ENCODE data around the gene TMEM178B. TPM values are rescaled to one million over a fixed set of nuclear protein-coding genes. Genes with fewer than 3 reads are reported as not detected.

Gene TMEM178B
- total RNA-seq, 1 donor, result 0.10 TPM

DNA sequence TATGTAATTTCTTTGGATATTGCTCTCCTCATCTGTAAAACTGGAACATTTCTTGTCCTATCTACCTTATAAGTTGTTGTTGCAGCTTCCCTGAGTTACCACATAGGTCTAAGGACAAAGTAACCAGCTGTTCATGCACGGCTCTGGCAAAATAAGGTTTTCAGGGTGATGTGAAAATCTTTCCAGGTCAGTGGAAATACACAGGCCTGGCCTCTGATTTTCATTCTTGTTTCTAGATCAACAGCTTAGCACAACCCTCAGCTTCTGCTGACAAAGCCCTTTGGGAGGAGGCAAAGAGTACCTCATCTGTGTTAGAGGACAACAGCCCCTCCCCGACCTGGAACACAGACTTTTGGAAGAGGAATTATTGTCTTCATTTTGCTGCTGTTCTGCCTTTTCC, 359.8 kb downstream of the TMEM178B start:
- no peaks in the 10 kb centered on the region for H3K27me3 ChIP-seq (ENCODE audit: insufficient read depth, low read length)
- H3K4me3 ChIP-seq (ENCODE audit: low read length), result no peak overlapping the region
- no peaks in the 10 kb centered on the region for H3K4me1 ChIP-seq (ENCODE audit: insufficient read depth, low read length)
- no peaks in the 10 kb centered on the region for H3K9me3 ChIP-seq (ENCODE audit: low read depth, low read length)

DNA sequence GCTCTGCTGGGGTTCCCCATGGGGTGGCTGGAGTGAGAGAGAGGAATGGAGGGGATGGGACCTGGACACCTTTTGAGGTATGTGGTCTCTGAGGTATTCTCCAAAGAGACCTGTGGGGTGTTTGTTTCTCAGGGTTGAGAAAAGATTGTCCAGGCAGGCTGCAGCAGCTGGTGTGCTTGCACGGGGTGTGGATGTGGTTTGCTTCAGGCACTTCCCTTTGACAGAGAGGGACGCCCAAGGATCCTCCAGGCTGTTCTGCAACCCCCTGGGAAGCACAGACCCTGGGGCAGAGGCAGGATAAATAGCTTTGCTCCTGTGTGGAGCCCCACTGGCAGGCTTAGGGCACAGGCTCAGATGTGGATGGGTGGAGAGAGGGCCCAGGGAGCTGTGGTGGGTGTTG, 362.3 kb downstream of the TMEM178B start:
- Histone ChIP-seq H3K9me3 (ENCODE audit: low read depth, low read length) (no peaks in the 10 kb centered on the region), H3K4me1 (ENCODE audit: insufficient read depth, low read length) (no peaks in the 10 kb centered on the region), H3K4me3 (ENCODE audit: low read length) (no peak overlapping the region), H3K27me3 (ENCODE audit: insufficient read depth, low read length) (no peaks in the 10 kb centered on the region)

DNA sequence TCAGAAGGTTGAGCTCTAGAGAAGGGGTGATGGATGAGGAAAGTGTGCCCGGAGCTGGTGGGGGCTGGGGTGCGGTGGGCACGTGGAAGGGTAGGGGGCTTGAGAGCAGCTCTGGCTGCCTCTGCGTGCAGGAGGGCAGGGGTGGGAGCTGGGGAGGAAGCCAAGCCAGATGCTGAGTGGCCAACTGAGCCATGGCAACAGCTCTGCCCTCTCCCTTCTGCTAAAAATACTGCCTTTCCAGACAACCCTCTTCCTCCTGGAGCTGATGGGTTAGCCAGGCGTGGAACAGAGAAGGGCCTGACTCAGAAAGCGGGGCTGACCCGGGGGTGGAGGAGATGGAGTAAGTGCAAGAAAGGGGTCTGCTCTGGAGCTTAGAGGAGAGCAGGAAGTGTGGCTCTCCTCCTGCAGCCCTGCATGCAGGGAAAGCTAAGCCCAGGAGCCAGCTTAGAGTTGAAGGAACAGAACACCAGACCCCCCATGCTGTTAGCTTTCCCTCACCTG, 362.8 kb downstream of the TMEM178B start:
- Histone ChIP-seq H3K9me3 (ENCODE audit: low read depth, low read length) (no peaks in the 10 kb centered on the region), H3K4me1 (ENCODE audit: insufficient read depth, low read length) (no peaks in the 10 kb centered on the region), H3K4me3 (ENCODE audit: low read length) (no peak overlapping the region), H3K27me3 (ENCODE audit: insufficient read depth, low read length) (no peaks in the 10 kb centered on the region)

DNA sequence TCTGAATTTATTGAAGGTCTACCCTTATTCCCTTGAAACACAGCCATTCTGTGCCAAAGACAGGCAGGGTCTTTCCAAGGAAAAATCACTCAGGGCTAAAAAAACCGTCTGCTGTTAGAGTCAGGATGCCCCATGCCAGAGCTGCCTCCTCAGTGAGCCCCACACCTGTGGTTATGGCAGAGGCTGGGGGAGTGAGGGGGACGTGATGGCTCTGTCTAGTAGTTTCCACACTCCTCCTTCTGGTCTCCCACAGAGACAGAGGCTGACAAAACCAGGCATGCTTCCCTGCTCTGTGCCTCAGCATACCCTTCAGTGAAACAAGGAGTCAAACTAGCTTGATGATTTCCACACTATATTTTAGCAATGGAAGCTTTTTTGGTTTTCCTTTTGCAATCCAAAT, 365.3 kb downstream of the TMEM178B start:
- no peak overlapping the region for H3K4me3 ChIP-seq (ENCODE audit: low read length)
- no peaks in the 10 kb centered on the region for H3K9me3 ChIP-seq (ENCODE audit: low read depth, low read length)
- H3K27me3 ChIP-seq (ENCODE audit: insufficient read depth, low read length), result no peaks in the 10 kb centered on the region
- H3K4me1 ChIP-seq (ENCODE audit: insufficient read depth, low read length), result no peaks in the 10 kb centered on the region

DNA sequence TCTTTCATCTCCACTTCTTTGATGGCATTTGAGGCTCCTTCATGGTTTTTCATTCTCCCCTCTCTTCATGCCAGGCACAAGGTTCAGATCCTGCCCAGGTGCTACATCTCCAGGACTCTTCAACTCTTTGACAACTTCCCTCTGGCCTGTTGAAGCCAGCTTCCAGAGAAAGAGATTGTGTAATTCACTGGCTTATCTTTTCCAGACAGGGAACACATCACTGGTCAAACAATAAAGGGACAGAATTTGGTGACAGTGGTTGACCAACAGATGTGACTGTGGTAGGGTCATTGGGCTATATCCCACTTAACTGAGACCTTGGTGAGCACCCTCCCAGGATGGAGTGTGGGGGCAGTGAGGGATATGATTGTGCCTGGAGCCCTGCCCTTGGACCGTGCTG, 365.9 kb downstream of the TMEM178B start:
- H3K27me3 ChIP-seq (ENCODE audit: insufficient read depth, low read length), result no peaks in the 10 kb centered on the region
- no peaks in the 10 kb centered on the region for H3K4me1 ChIP-seq (ENCODE audit: insufficient read depth, low read length)
- no peak overlapping the region for H3K4me3 ChIP-seq (ENCODE audit: low read length)
- no peaks in the 10 kb centered on the region for H3K9me3 ChIP-seq (ENCODE audit: low read depth, low read length)

DNA sequence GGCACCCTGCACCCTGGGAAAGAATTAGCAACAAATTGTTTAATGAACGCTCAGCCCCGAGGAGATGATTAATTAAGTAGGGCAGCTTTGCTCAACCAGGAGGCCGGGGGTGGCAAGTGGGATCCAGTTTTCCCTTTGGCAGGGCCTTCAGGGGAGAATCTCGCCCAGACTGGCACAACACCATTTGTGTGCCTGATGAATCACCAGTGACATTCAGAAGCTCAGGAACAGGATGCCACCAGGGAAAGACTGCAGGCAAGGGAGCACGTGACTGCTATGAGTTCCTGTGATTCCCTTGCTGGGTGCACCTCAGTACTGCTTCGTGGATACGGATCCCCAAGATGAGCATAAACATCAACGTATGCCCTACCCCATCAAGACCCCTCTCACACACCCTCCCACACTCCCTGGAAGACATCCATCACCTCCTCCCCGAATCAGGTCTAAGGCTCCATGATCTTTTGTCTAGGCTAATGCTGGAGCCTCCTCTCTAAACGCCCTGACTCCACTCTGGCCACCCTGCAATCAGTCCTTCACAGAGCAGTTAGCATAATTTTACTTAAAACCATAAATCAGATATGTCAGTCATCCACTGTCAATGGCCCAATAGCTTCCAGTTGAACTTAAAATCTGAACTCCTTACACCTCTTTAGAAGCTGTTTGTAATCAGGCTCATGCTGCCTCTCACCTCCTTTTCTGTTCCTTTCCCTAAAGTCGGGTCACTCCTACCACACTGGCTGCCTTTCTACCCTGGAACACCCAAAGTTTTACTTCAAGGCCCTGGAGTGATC, 368.2 kb downstream of the TMEM178B start:
- Histone ChIP-seq H3K9me3 (ENCODE audit: low read depth, low read length) (no peaks in the 10 kb centered on the region), H3K4me1 (ENCODE audit: insufficient read depth, low read length) (no peaks in the 10 kb centered on the region)

DNA sequence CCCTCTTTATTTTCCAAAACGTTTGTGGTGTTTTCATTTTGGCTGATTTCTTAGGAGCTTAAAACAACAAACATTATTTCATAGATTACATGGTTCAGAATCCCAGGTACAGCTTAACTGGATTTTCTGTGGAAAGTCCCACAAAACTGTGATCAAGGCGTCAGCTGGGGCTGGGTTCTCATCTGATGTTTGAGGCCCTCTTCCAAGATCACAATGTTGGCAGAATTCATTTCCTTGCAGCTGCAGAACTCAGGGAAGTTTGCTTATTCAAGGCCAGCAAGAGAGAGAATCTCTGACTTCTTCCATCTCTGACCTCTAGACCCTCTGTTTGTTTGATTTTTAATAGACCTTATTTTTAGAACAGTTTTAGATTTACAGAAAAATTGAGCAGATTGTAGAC, 368.9 kb downstream of the TMEM178B start:
- Histone ChIP-seq H3K4me1 (ENCODE audit: insufficient read depth, low read length) (no peaks in the 10 kb centered on the region), H3K27me3 (ENCODE audit: insufficient read depth, low read length) (no peaks in the 10 kb centered on the region), H3K9me3 (ENCODE audit: low read depth, low read length) (no peaks in the 10 kb centered on the region), H3K4me3 (ENCODE audit: low read length) (no peak overlapping the region)

More for the DNA sequence above, 368.2 kb downstream of the TMEM178B start:
- H3K27me3 ChIP-seq (ENCODE audit: insufficient read depth, low read length), result no peaks in the 10 kb centered on the region
- H3K4me3 ChIP-seq (ENCODE audit: low read length), result no peak overlapping the region

DNA sequence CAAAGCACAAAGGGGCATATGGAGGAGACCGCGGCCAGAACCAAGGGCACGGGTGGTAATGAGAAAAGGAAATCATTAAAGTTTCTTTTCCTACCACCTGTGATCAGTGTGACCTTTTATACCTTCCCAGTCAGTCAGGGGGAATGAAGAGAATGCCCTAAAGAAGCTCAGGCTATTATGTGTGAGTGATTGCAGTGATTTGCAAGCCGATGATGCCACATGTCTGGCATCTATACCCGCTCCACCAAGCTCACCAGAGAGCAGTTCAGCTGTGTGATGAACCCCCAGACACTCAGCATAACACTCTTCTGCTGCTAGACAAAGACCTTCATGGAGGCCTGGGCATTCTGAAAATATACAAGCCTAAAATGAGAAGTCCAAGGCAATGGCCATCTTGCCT, 371.1 kb downstream of the TMEM178B start:
- Histone ChIP-seq H3K4me3 (ENCODE audit: low read length) (no peak overlapping the region), H3K9me3 (ENCODE audit: low read depth, low read length) (no peaks in the 10 kb centered on the region), H3K27me3 (ENCODE audit: insufficient read depth, low read length) (no peaks in the 10 kb centered on the region), H3K4me1 (ENCODE audit: insufficient read depth, low read length) (no peaks in the 10 kb centered on the region)

DNA sequence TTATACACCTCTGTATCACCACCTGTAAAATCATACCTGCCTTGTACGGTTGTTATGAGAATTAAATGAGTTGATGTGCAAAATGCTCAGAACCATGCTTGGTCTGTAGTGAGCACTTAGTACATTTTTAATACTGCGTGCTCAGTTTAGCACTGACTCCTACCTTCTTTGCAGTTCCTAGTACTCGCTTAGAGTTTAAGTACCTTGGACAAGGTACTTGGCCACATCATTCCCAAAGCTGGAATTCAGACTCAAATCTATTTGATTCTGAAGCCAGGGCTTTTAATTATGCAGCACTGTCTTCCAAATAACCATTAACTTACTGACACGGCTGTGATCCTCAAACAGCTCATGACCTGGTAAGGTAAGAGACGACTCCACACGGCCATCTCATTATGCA, 377.4 kb downstream of the TMEM178B start:
- Histone ChIP-seq H3K27me3 (ENCODE audit: insufficient read depth, low read length) (no peaks in the 10 kb centered on the region), H3K4me3 (ENCODE audit: low read length) (no peak overlapping the region), H3K4me1 (ENCODE audit: insufficient read depth, low read length) (no peaks in the 10 kb centered on the region), H3K9me3 (ENCODE audit: low read depth, low read length) (no peaks in the 10 kb centered on the region)

DNA sequence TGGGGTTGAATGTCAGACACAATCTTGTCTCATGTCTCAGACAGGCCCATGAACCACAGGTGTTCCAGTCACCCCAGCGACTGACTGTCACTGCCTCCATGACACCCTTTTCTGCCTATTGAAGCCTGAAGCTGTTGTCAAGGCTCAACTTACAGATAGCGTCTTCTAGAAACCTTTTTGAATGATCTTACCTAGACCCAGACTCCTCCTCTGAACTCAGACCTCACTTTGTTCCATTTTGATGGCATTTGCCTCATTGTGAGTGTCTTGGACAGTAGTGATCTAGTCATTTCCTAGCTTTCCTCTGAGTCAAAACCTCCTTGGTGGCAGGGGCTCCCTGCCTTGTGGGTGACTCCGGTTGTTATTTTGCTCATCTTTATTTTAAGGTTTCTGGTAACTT, 379.0 kb downstream of the TMEM178B start:
- H3K4me3 ChIP-seq (ENCODE audit: low read length), result no peak overlapping the region
- no peaks in the 10 kb centered on the region for H3K4me1 ChIP-seq (ENCODE audit: insufficient read depth, low read length)
- H3K9me3 ChIP-seq (ENCODE audit: low read depth, low read length), result no peaks in the 10 kb centered on the region
- H3K27me3 ChIP-seq (ENCODE audit: insufficient read depth, low read length), result no peaks in the 10 kb centered on the region

DNA sequence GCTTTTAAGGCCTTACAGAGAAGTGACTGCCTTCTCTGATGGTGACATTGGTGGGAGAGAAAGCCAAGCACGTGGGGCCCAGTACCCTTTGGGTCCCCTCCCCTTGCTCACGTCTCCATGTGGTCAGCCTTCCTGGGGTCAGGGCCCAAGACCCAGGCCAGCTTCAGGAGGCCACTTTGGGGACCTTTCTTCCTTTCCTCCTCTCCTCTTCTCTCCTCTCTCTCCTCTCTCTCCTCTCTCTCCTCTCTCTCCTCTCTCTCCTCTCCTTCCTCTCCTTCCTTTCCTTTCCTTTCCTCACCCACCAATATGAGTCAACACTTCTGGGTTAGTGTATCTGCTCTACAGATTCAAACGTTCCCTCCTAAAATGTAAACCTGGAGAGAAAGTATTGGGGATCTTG, 380.5 kb downstream of the TMEM178B start:
- H3K27me3 ChIP-seq (ENCODE audit: insufficient read depth, low read length), result no peaks in the 10 kb centered on the region
- H3K4me3 ChIP-seq (ENCODE audit: low read length), result no peak overlapping the region
- H3K4me1 ChIP-seq (ENCODE audit: insufficient read depth, low read length), result no peaks in the 10 kb centered on the region
- H3K9me3 ChIP-seq (ENCODE audit: low read depth, low read length), result no peaks in the 10 kb centered on the region

DNA sequence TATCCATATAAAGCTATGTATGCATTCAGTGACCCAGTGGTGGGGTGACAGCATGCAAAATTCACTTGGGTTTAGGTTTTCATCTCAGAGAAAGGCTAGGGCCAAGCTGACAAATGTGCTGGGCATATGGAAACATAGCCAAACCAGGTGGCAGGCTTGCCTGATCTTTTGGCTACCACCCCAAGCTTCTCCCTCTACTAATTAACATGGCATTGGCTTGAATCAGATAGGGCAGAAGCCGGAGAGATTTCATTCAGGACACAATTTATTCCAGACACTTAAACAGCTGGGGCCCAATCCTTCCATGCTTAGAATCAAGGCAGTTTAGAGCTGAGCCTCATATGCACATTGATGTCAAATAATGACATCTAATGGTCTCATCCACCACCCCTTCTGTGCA, 381.9 kb downstream of the TMEM178B start:
- Histone ChIP-seq H3K4me3 (ENCODE audit: low read length) (no peak overlapping the region), H3K9me3 (ENCODE audit: low read depth, low read length) (no peaks in the 10 kb centered on the region), H3K27me3 (ENCODE audit: insufficient read depth, low read length) (no peaks in the 10 kb centered on the region), H3K4me1 (ENCODE audit: insufficient read depth, low read length) (no peaks in the 10 kb centered on the region)

DNA sequence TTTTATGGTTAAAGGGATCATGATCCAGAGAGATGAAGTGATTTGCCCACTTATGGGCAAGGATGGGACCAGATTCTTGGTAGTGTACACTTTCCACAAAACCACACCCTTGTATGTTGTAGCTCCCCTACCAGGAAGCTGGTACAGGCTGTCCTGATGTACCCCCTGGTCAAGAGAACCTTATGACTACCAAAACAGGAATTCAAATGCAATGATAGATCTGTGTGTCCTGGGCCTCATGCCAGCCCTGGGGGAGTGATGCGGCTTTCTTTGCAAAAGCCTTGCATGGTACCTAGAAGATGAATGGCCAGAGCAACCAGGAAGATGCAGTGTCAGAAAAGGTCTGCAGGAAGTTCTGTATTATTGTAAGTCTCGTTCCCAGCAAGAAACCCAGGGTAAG, 382.4 kb downstream of the TMEM178B start:
- no peaks in the 10 kb centered on the region for H3K4me1 ChIP-seq (ENCODE audit: insufficient read depth, low read length)

DNA sequence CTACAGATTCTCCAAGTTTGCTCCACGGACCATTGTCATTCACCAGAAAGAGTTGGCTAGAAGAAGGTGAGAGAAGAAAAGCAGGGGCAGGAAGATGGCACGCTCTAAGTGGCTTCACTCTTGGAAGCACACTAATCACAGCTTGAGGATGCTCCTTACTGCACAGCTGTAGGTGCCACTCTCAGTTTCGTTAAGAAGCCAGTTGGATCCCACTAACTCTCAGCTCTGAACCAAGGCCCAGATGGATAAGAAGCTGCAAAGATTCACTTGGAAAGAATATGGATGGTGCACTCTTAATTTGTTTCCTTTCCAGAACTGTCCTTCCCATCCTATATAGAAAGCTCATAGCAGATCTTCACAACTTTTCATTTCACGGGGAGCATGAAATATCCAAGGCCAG, 382.8 kb downstream of the TMEM178B start:
- no peak overlapping the region for H3K4me3 ChIP-seq (ENCODE audit: low read length)
- no peaks in the 10 kb centered on the region for H3K4me1 ChIP-seq (ENCODE audit: insufficient read depth, low read length)
- H3K27me3 ChIP-seq (ENCODE audit: insufficient read depth, low read length), result no peaks in the 10 kb centered on the region
- no peaks in the 10 kb centered on the region for H3K9me3 ChIP-seq (ENCODE audit: low read depth, low read length)

More for the DNA sequence above, 382.4 kb downstream of the TMEM178B start:
- Histone ChIP-seq H3K9me3 (ENCODE audit: low read depth, low read length) (no peaks in the 10 kb centered on the region), H3K4me3 (ENCODE audit: low read length) (no peak overlapping the region), H3K27me3 (ENCODE audit: insufficient read depth, low read length) (no peaks in the 10 kb centered on the region)

DNA sequence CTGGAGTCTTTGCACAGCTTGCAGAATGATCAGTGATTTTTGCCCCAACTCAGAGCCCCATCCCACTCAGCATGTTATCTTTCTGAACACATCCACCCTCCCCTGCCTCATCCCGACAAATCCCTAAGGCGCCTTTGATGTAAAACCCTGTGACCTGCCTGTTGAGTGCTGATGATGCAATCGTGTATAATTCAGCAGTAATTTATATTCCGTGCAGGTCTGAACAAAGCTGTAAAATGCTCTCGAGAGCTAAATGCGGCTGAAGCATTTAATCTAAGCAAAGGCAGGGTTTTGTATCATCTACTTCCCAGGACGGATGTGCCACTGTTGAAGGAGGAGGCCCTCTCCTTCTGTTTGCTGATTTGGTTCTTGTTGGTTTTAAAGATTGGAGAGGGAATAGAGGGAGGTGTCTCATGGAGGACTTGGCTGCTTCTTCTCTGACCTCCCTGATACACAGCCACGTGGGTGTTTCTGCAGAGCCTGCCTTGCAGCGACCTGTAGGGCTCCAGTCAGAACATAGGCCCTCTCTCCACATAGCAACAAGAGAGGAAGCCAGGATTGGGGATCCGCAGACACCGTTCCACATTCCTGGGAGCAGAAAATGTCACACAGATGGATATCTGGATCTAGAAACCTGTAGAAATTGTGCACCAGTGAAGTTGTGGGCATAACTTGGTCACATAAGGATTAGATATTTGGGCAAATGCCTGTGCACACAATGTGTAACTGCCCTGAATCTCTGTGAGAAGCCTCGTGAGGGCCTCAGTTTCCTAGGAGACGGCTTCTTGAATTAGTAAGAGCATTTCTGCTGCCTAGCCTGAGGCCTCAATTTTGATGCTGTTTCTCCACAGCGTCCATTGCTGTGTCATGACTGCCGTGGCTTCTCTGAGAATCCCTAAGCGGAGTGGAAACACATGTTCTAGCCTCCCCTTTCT, 387.2 kb downstream of the TMEM178B start:
- no peak overlapping the region for H3K4me3 ChIP-seq (ENCODE audit: low read length)

More for the DNA sequence above, 387.2 kb downstream of the TMEM178B start:
- Histone ChIP-seq H3K9me3 (ENCODE audit: low read depth, low read length) (no peaks in the 10 kb centered on the region), H3K4me1 (ENCODE audit: insufficient read depth, low read length) (no peaks in the 10 kb centered on the region), H3K27me3 (ENCODE audit: insufficient read depth, low read length) (no peaks in the 10 kb centered on the region)
